K562 (cell line): ENCODE data around the gene CBX2. TPM values are rescaled to one million over a fixed set of nuclear protein-coding genes. Genes with fewer than 3 reads are reported as not detected.

Source experiments
- ATAC-seq: fragments of 200-7000 bp; cut with Tn5 transposase; 3 replicates; pipeline ENCODE4 v1.9.1; 2020; ENCODE audit warnings: moderate library complexity
- BruUV-seq: library from RNA; stranded (reverse); fragments of 400-500 nt; replicated peaks from 2 replicates; lab custom pipeline; 2021; lab: Mats Ljungman, UMichigan
- CTCF ChIA-PET: fragments of 300-600 bp; formaldehyde crosslinking; extraction: SDS; loops from one replicate; lab custom pipeline; 2021; ENCODE audit warnings: low intra/inter-chr PET ratio; lab: Yijun Ruan, JAX
- POLR2A ChIA-PET: fragments of 300-600, 350-650 bp; sonication (Branson Sonifier 250); formaldehyde crosslinking; extraction: SDS; loops from one replicate; lab custom pipeline; 2021; ENCODE audit warnings: antibody characterized with exemption, inconsistent platforms; lab: Yijun Ruan, JAX
- DNase-seq, 4 experiments: peaks; one replicate each; pipeline versions ENCODE4 v3.0.0 to v3.0.0-alpha.2; 2011 to 2018; ENCODE audit warnings: low spot score in 3 of 4, mixed read lengths in 3 of 4; ENCODE audit errors: extremely low read depth in 1 of 4
- FAIRE-seq: peaks from 2 replicates; lab custom pipeline; 2011; peaks lifted over from hg19 to GRCh38; lab: Jason Lieb, UNC
- H2AFZ ChIP-seq: 2 replicates; pipeline ENCODE4 v1.6.0; 2011; ENCODE audit warnings: low read depth, low read length, control low read depth, inconsistent platforms
- H3K27ac ChIP-seq: fragments of 200-600 bp; 3 replicates; pipeline ENCODE4 v1.8.0; 2011; ENCODE audit warnings: low read depth, mild to moderate bottlenecking, control low read depth, inconsistent platforms, low read length, moderate library complexity, mixed read lengths; ENCODE audit errors: extremely low read depth
- H3K27me3 ChIP-seq, 2 experiments: fragments of 300-600 bp in 1 of 2; 2 replicates in 1 of 2; 3 replicates in 1 of 2; pipeline versions ENCODE4 v1.6.0 to v1.8.0; 2011; ENCODE audit warnings: inconsistent platforms in 2 of 2, low read length in 2 of 2, mild to moderate bottlenecking in 1 of 2, mixed read lengths in 1 of 2, moderate library complexity in 1 of 2; ENCODE audit not compliant: control insufficient read depth in 2 of 2, insufficient read depth in 2 of 2
- H3K36me3 ChIP-seq: fragments of 300-600 bp; 3 replicates; pipeline ENCODE4 v1.8.0; 2011; ENCODE audit warnings: mild to moderate bottlenecking, low read length, inconsistent platforms; ENCODE audit not compliant: control insufficient read depth, insufficient read depth
- H3K4me1 ChIP-seq, 2 experiments: fragments of 200-600 bp in 1 of 2; replicated peaks in 1 of 2; 2 replicates in 1 of 2; 3 replicates in 1 of 2; pipeline versions ENCODE4 v1.5.1 to v1.8.0; 2011; ENCODE audit warnings: inconsistent platforms in 2 of 2, low read length in 2 of 2, mild to moderate bottlenecking in 1 of 2, mixed read lengths in 1 of 2, moderate library complexity in 1 of 2; ENCODE audit not compliant: control insufficient read depth in 2 of 2, insufficient read depth in 2 of 2
- H3K4me2 ChIP-seq: 2 replicates; pipeline ENCODE4 v1.6.1; 2011; ENCODE audit warnings: low read length, control low read depth, inconsistent platforms, mixed read lengths; ENCODE audit not compliant: insufficient read depth
- H3K4me3 ChIP-seq: fragments of 200-600 bp; sonication (generic), shearing (Covaris generic); 2 replicates; pipeline ENCODE4 v1.5.1; 2016; ENCODE audit warnings: control low read depth, inconsistent platforms
- H3K79me2 ChIP-seq: fragments of 200-600 bp; 3 replicates; pipeline ENCODE4 v1.8.0; 2011; ENCODE audit warnings: low read length, inconsistent platforms; ENCODE audit not compliant: control insufficient read depth, insufficient read depth
- H3K9ac ChIP-seq, 2 experiments: 2 replicates each; pipeline versions ENCODE4 v1.6.0 to v1.6.1; 2011; ENCODE audit warnings: low read depth in 2 of 2, low read length in 2 of 2, control low read depth in 1 of 2, inconsistent platforms in 1 of 2, mild to moderate bottlenecking in 1 of 2, mixed read lengths in 1 of 2; ENCODE audit not compliant: insufficient read depth in 1 of 2
- H3K9me1 ChIP-seq: one replicate; pipeline ENCODE4 v1.6.0; 2011; ENCODE audit warnings: inconsistent platforms, mild to moderate bottlenecking, low read length, moderate library complexity; ENCODE audit not compliant: control insufficient read depth, insufficient read depth
- H3K9me3 ChIP-seq: replicated peaks from 2 replicates; pipeline ENCODE4 v1.5.1; 2011; ENCODE audit warnings: low read depth, low read length, inconsistent platforms; ENCODE audit not compliant: control insufficient read depth, insufficient read depth
- H4K20me1 ChIP-seq: replicated peaks from 2 replicates; pipeline ENCODE4 v1.6.1; 2011; ENCODE audit warnings: low read length, inconsistent platforms, mixed read lengths; ENCODE audit not compliant: control insufficient read depth, insufficient read depth
- CEBPG ChIP-seq, 3 experiments: fragments of 200-800 bp in 1 of 3; sonication (Bioruptor generic) in 1 of 3; sonication (generic) in 1 of 3; formaldehyde crosslinking in 1 of 3; IDR thresholded peaks in 2 of 3; conservative IDR thresholded peaks in 1 of 3; 2 replicates each; pipeline versions ENCODE4 v1.6.1 to v1.8.0; 2016 to 2022; ENCODE audit warnings: missing compliant biosample characterization in 2 of 3, missing genetic modification characterization in 2 of 3, mild to moderate bottlenecking in 1 of 3, missing genetic modification reagents in 1 of 3
- CHCHD3 ChIP-seq: fragments of 250-450 bp; sonication (Bioruptor Pico); IDR thresholded peaks from 2 replicates; pipeline ENCODE4 v2.1.2; 2022; ENCODE audit warnings: mild to moderate bottlenecking
- GABPB2 ChIP-seq: fragments of 250-450 bp; sonication (Bioruptor Pico); conservative IDR thresholded peaks from 2 replicates; pipeline ENCODE4 v1.5.1; 2021; ENCODE audit warnings: mild to moderate bottlenecking
- HINFP ChIP-seq: fragments of 450-650 bp; conservative IDR thresholded peaks from 2 replicates; pipeline ENCODE4 v1.6.1; 2016; ENCODE audit warnings: missing genetic modification characterization, low read depth, mild to moderate bottlenecking, control low read depth, missing compliant biosample characterization
- MAX ChIP-seq: sonication (generic); formaldehyde crosslinking; IDR thresholded peaks from 2 replicates; pipeline ENCODE4 v1.9.0; 2022; ENCODE audit warnings: mild to moderate bottlenecking, missing genetic modification reagents
- MCM3 ChIP-seq: fragments of 450-650 bp; IDR thresholded peaks from 2 replicates; pipeline ENCODE4 v1.6.1; 2016
- NFIC ChIP-seq: fragments of 450-650 bp; IDR thresholded peaks from 2 replicates; pipeline ENCODE4 v1.6.1; 2017; ENCODE audit warnings: mild to moderate bottlenecking, inconsistent platforms
- NKRF ChIP-seq: fragments of 450-650 bp; IDR thresholded peaks from 2 replicates; pipeline ENCODE4 v1.6.1; 2016; ENCODE audit warnings: borderline replicate concordance
- TRIM24 ChIP-seq, 2 experiments: fragments of 450-650 bp; IDR thresholded peaks; 2 replicates each; pipeline ENCODE4 v1.6.1; 2016
- ZKSCAN1 ChIP-seq: fragments of 150-350 bp; IDR thresholded peaks from 2 replicates; pipeline ENCODE4 v1.6.1; 2016; ENCODE audit warnings: low read depth, low read length
- ZNF280B ChIP-seq: fragments of 250-450 bp; sonication (Bioruptor Pico); IDR thresholded peaks from 2 replicates; pipeline ENCODE4 v1.5.1; 2021; ENCODE audit warnings: mild to moderate bottlenecking
- ZNF778 ChIP-seq: fragments of 450-650 bp; formaldehyde crosslinking; IDR thresholded peaks from 2 replicates; pipeline ENCODE4 v1.4.0; 2020; ENCODE audit warnings: mild to moderate bottlenecking, moderate library complexity
- WGBS: fragments of 100-300 bp; shearing (Covaris generic); methylation state at CpG from one replicate; pipeline ENCODE4 v1.1.6; 2016; ENCODE audit warnings: low coverage, mixed read lengths; ENCODE audit not compliant: insufficient coverage; ENCODE audit errors: missing lambda C conversion rate; 5-methylcytosine and 5-hydroxymethylcytosine counted together
- in situ Hi-C: fragments of 300-500 bp; cut with MboI; formaldehyde crosslinking; loops from 4 replicates; pipeline ENCODE4 v1.15.0; 2018; ENCODE audit warnings: inconsistent platforms, mixed read lengths
- intact Hi-C: fragments of 100-400 bp; cut with micrococcal nuclease; formaldehyde crosslinking; loops from 2 replicates; pipeline ENCODE4 v1.14.2; 2022
- polyA plus RNA-seq, 8 experiments: library from polyadenylated mRNA; depleted of rRNA in 4 of 8; stranded (reverse) in 5 of 8; unstranded in 3 of 8; fragments of >200 nt; fragmentation: Nextera tagmentation in 2 of 8; fragmentation: Illumina TruSeq in 1 of 8; extraction: Ambion mirVana in 2 of 8; extraction: Trizol in 1 of 8; gene quantifications; 2 replicates each; pipeline versions ENCODE4 v1.2.1 to v1.2.3, GENCODE V29; 2011 to 2014; ENCODE audit warnings: inconsistent platforms in 1 of 8, missing spikeins in 1 of 8
- total RNA-seq, 7 experiments: library from RNA; depleted of rRNA in 6 of 7; stranded (reverse); fragments of >200 nt in 6 of 7; fragmentation: Illumina TruSeq in 2 of 7; extraction: Trizol in 2 of 7; gene quantifications; 2 replicates each; pipeline versions ENCODE4 v1.2.1 to v1.2.3, GENCODE V29; 2011 to 2021; ENCODE audit warnings: low replicate concordance in 1 of 7

Gene CBX2
- total and polyA plus RNA-seq, 9 of the 15 experiments (the other 6 are each of a cell fraction or from before 2014, with no cell fraction given), result 0.66 to 26.9 (median 13.9) TPM

GRCh38 chr17:79804856-79805696, 27.1 kb downstream of the CBX2 start:
- no peaks in the 10 kb centered on the region for H3K79me2 ChIP-seq
- POLR2A ChIA-PET, result interaction anchor here (0.5 to 18.8 kb wide), 3 partner anchors 20 to 40 kb away, joined by 3 to 386 read pairs (median 3); partner anchors contain the start of gene CBX4
- CTCF ChIA-PET, result no interaction called here
- peak overlapping the region; percentile 73 for H2AFZ ChIP-seq
- peak; percentile 71 for FAIRE-seq
- no peak for DNase-seq
- peaks cover 43 to 67% of the 10 kb centered on the region in 2 experiments for H3K4me1 ChIP-seq
- H3K9me1 ChIP-seq, result no peaks in the 10 kb centered on the region
- no peak for ATAC-seq
- H4K20me1 ChIP-seq, result no peaks in the 10 kb centered on the region
- H3K27me3 ChIP-seq, result no peaks in the 10 kb centered on the region
- no peaks in the 10 kb centered on the region; the same call in 2 of the 3 replicates for H3K36me3 ChIP-seq
- H3K9me3 ChIP-seq, result peaks cover 3% of the 10 kb centered on the region
- TF ChIP-seq MAX (no peak), CEBPG (CRISPR knock-in tag; IDR thresholded peaks at IDR 0.05) (no peak), CEBPG (tag; conservative IDR thresholded peaks at IDR 0.05 in 1 of 2, IDR thresholded peaks at IDR 0.05 in 1 of 2) (no peak), GABPB2 (CRISPR knock-in tag) (no peak), ZKSCAN1 (no peak), MCM3 (no peak), NFIC (no peak), ZNF778 (CRISPR knock-in tag) (no peak), NKRF (no peak), ZNF280B (CRISPR knock-in tag) (no peak), CHCHD3 (CRISPR knock-in tag) (no peak), HINFP (no peak), TRIM24 (IDR thresholded peaks at IDR 0.05) (no peak)
- in situ Hi-C loops, result loop anchor here (5.0 kb wide), 1 partner anchor 32 kb away; the partner anchor contains the start of gene CBX4
- 81% methylated on average over 22 of the region's 22 CpGs for WGBS
- intact Hi-C loops, result loop anchor here (5.0 to 10.0 kb wide), 2 partner anchors 112 to 170 kb away; no protein-coding TSS in a partner anchor
- no peak overlapping the region for H3K4me3 ChIP-seq
- H3K9ac ChIP-seq, result 0 out of 4 replicates have a peak overlapping the region, but pooled peaks of 1 of the 2 experiments have one; percentile 22
- H3K4me2 ChIP-seq, result 0 out of 2 replicates have a peak overlapping the region, but pooled peaks have one; percentile 7
- no TSS peak for BruUV-seq
- H3K27ac ChIP-seq, result peak overlapping the region; percentile 2; the same call in 1 of the 3 replicates
